K562 (cell line): Measurements from ENCODE around the gene ZNF467. TPM values are rescaled to one million over a fixed set of nuclear protein-coding genes. Genes with fewer than 3 reads are reported as not detected.

Experiments used
- ADNP ChIP-seq: fragments of 200-800 bp; sonication (Bioruptor generic); IDR thresholded peaks from 2 replicates; pipeline ENCODE4 v1.6.1; 2016; ENCODE audit warnings: missing genetic modification characterization, missing compliant biosample characterization
- CBFA2T3 ChIP-seq: fragments of 450-650 bp; IDR thresholded peaks from 2 replicates; pipeline ENCODE4 v1.6.1; 2017
- CTBP1 ChIP-seq: fragments of 450-650 bp; IDR thresholded peaks from 2 replicates; pipeline ENCODE4 v1.6.1; 2016; ENCODE audit warnings: borderline replicate concordance
- DPF2 ChIP-seq: fragments of 450-650 bp; IDR thresholded peaks from 2 replicates; pipeline ENCODE4 v1.6.1; 2016
- EHMT2 ChIP-seq: fragments of 450-650 bp; IDR thresholded peaks from 2 replicates; pipeline ENCODE4 v1.6.1; 2018; ENCODE audit warnings: antibody characterized with exemption
- FOXM1 ChIP-seq, 2 experiments: fragments of 450-650 bp in 1 of 2; sonication (generic) in 1 of 2; formaldehyde crosslinking in 1 of 2; IDR thresholded peaks; 2 replicates each; pipeline versions ENCODE4 v1.6.1 to v1.9.0; 2017 to 2022; ENCODE audit warnings: low read depth in 2 of 2, mild to moderate bottlenecking in 2 of 2, missing genetic modification reagents in 1 of 2, moderate library complexity in 1 of 2
- KLF13 ChIP-seq: fragments of 450-650 bp; IDR thresholded peaks from 2 replicates; pipeline ENCODE4 v1.6.1; 2016; ENCODE audit warnings: missing genetic modification characterization, low read depth, mild to moderate bottlenecking, missing compliant biosample characterization, moderate library complexity, borderline replicate concordance
- MTA1 ChIP-seq: fragments of 450-650 bp; IDR thresholded peaks from 2 replicates; pipeline ENCODE4 v1.6.1; 2017; ENCODE audit warnings: borderline replicate concordance
- MTA2 ChIP-seq: fragments of 450-650 bp; IDR thresholded peaks from 2 replicates; pipeline ENCODE4 v1.6.1; 2016; ENCODE audit warnings: low read depth
- NBN ChIP-seq: fragments of 450-650 bp; IDR thresholded peaks from 2 replicates; pipeline ENCODE4 v1.6.1; 2016; ENCODE audit warnings: low read depth, mild to moderate bottlenecking
- NCOA4 ChIP-seq: fragments of 450-650 bp; IDR thresholded peaks from 2 replicates; pipeline ENCODE4 v1.6.1; 2018; ENCODE audit warnings: mild to moderate bottlenecking; ENCODE audit not compliant: partially characterized antibody
- PKNOX1 ChIP-seq: fragments of 450-650 bp; IDR thresholded peaks from 2 replicates; pipeline ENCODE4 v1.6.1; 2016
- STAT5B ChIP-seq: fragments of 250-450 bp; sonication (Bioruptor Pico); IDR thresholded peaks from 2 replicates; pipeline ENCODE4 v1.8.0; 2021; ENCODE audit warnings: mild to moderate bottlenecking, inconsistent platforms
- YBX1 ChIP-seq: fragments of 450-650 bp; IDR thresholded peaks from 2 replicates; pipeline ENCODE4 v1.7.1; 2016; ENCODE audit warnings: mild to moderate bottlenecking
- ZBTB2 ChIP-seq: fragments of 450-650 bp; IDR thresholded peaks from 2 replicates; pipeline ENCODE4 v1.6.1; 2016; ENCODE audit warnings: antibody characterized with exemption
- ZBTB40 ChIP-seq, 2 experiments: fragments of 450-650 bp in 1 of 2; sonication (generic) in 1 of 2; formaldehyde crosslinking in 1 of 2; IDR thresholded peaks; 2 replicates each; pipeline versions ENCODE4 v1.7.1 to v1.9.0; 2016 to 2022; ENCODE audit warnings: inconsistent platforms in 1 of 2, mild to moderate bottlenecking in 1 of 2, missing genetic modification reagents in 1 of 2
- ZBTB7A ChIP-seq: IDR thresholded peaks from 2 replicates; pipeline ENCODE4 v1.6.1; 2011; ENCODE audit warnings: low read depth, mild to moderate bottlenecking, low read length, moderate library complexity, borderline replicate concordance; ENCODE audit not compliant: control insufficient read depth
- ZC3H11A ChIP-seq: IDR thresholded peaks from 2 replicates; pipeline ENCODE4 v1.6.1; 2012; ENCODE audit warnings: low read depth, low read length, improper control_type of control experiment
- polyA plus RNA-seq, 8 experiments: library from polyadenylated mRNA; depleted of rRNA in 4 of 8; stranded (reverse) in 5 of 8; unstranded in 3 of 8; fragments of >200 nt; fragmentation: Nextera tagmentation in 2 of 8; fragmentation: Illumina TruSeq in 1 of 8; extraction: Ambion mirVana in 2 of 8; extraction: Trizol in 1 of 8; gene quantifications; 2 replicates each; pipeline versions ENCODE4 v1.2.1 to v1.2.3, GENCODE V29; 2011 to 2014; ENCODE audit warnings: inconsistent platforms in 1 of 8, missing spikeins in 1 of 8
- total RNA-seq, 7 experiments: library from RNA; depleted of rRNA in 6 of 7; stranded (reverse); fragments of >200 nt in 6 of 7; fragmentation: Illumina TruSeq in 2 of 7; extraction: Trizol in 2 of 7; gene quantifications; 2 replicates each; pipeline versions ENCODE4 v1.2.1 to v1.2.3, GENCODE V29; 2011 to 2021; ENCODE audit warnings: low replicate concordance in 1 of 7

Gene ZNF467
- total and polyA plus RNA-seq, 9 of the 15 experiments (the other 6 are each of a cell fraction or from before 2014, with no cell fraction given), result 0.32 to 14.2 (median 1.7) TPM

- TF ChIP-seq ZBTB2 (peak; percentile 66), YBX1 (0 out of 2 replicates have a peak, but pooled peaks have one; percentile 58), PKNOX1 (peak; percentile 27; the same call in 1 of the 2 replicates), NCOA4 (peak; percentile 41), EHMT2 (0 out of 2 replicates have a peak, but pooled peaks have one; percentile 31), MTA1 (0 out of 2 replicates have a peak, but pooled peaks have one; percentile 60), ADNP (tag) (peak; percentile 61), ZC3H11A (no peak), ZBTB40 (IDR thresholded peaks at IDR 0.05) (peak; percentile 17; the same call in 1 of the 2 replicates), ZBTB40 (CRISPR knock-in tag; IDR thresholded peaks at IDR 0.05) (no peak), ZBTB7A (no peak), NBN (peak; percentile 52; the same call in 1 of the 2 replicates), CBFA2T3 (peak; percentile 94), CTBP1 (0 out of 2 replicates have a peak, but pooled peaks have one; percentile 13), STAT5B (CRISPR knock-in tag) (no peak), FOXM1 (IDR thresholded peaks at IDR 0.05; ENCODE audit: low read depth) (peak; percentile 76), FOXM1 (CRISPR knock-in tag; IDR thresholded peaks at IDR 0.05; ENCODE audit: low read depth) (no peak), KLF13 (tag) (no peak), DPF2 (peak; percentile 86), MTA2 (peak; percentile 68)
Observed at GRCh38 chr7:149760538-149760937, 12.8 kb downstream of the ZNF467 start (continued).
